Measurements from ENCODE around the gene GNE.

GRCh38 chr9:36165826-36166167, 92.5 kb downstream of the GNE start:
- TF ChIP-seq, protein P1, sequence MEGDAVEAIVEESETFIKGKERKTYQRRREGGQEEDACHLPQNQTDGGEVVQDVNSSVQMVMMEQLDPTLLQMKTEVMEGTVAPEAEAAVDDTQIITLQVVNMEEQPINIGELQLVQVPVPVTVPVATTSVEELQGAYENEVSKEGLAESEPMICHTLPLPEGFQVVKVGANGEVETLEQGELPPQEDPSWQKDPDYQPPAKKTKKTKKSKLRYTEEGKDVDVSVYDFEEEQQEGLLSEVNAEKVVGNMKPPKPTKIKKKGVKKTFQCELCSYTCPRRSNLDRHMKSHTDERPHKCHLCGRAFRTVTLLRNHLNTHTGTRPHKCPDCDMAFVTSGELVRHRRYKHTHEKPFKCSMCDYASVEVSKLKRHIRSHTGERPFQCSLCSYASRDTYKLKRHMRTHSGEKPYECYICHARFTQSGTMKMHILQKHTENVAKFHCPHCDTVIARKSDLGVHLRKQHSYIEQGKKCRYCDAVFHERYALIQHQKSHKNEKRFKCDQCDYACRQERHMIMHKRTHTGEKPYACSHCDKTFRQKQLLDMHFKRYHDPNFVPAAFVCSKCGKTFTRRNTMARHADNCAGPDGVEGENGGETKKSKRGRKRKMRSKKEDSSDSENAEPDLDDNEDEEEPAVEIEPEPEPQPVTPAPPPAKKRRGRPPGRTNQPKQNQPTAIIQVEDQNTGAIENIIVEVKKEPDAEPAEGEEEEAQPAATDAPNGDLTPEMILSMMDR (optimal IDR thresholded peaks at IDR 0.05 in 1 of 3, IDR thresholded peaks at IDR 0.05 in 1 of 3, conservative IDR thresholded peaks at IDR 0.05 in 1 of 3; ENCODE audit: extremely low read depth in 1 of 3, insufficient read depth in 2 of 3, low read length in 3 of 3): no peak
- no peak for TF ChIP-seq EZH2 (IDR thresholded peaks at IDR 0.05; ENCODE audit: low read length)
